IMR-90 (cell line): ENCODE results near the gene SMIM33.

ENCODE experiments used
- BHLHE40 ChIP-seq: fragments of 150-350 bp; IDR thresholded peaks from 2 replicates; pipeline ENCODE4 v1.6.1; 2016; ENCODE audit warnings: mild to moderate bottlenecking, low read depth, low read length
- CTCF ChIP-seq: conservative IDR thresholded peaks from 2 replicates; pipeline ENCODE4 v1.5.1; 2012; ENCODE audit warnings: mild to moderate bottlenecking, low read depth, low read length, improper control_type of control experiment
- ELK1 ChIP-seq: fragments of 150-350 bp; IDR thresholded peaks from 2 replicates; pipeline ENCODE4 v1.6.1; 2016; ENCODE audit warnings: low read depth, mild to moderate bottlenecking, low read length, moderate library complexity, borderline replicate concordance
- MAZ ChIP-seq: IDR thresholded peaks from 2 replicates; pipeline ENCODE4 v1.6.1; 2012; ENCODE audit warnings: low read depth, mild to moderate bottlenecking, low read length, improper control_type of control experiment, moderate library complexity, borderline replicate concordance
- POLR2A ChIP-seq: IDR thresholded peaks from 2 replicates; pipeline ENCODE4 v1.6.1; 2012; ENCODE audit warnings: mild to moderate bottlenecking, low read depth, low read length
- RFX5 ChIP-seq: IDR thresholded peaks from 2 replicates; pipeline ENCODE4 v1.8.0; 2012; ENCODE audit warnings: low read depth, mild to moderate bottlenecking, low read length, moderate library complexity
- SMC3 ChIP-seq: fragments of 150-350 bp; IDR thresholded peaks from 2 replicates; pipeline ENCODE4 v1.6.1; 2016; ENCODE audit warnings: low read depth, mild to moderate bottlenecking, antibody characterized with exemption, low read length, moderate library complexity

- TF ChIP-seq CTCF (no peak), POLR2A (no peak), SMC3 (no peak), ELK1 (no peak), RFX5 (no peak), BHLHE40 (no peak), MAZ (no peak)
Observed at GRCh38 chr5:139438707-139439012, 32.1 kb upstream of the SMIM33 start.
